Left colon (tissue), 2 donors: Measurements from ENCODE around the gene PRSS1. TPM values are rescaled to one million over a fixed set of nuclear protein-coding genes. Genes with fewer than 3 reads are reported as not detected.
"Not testable (repeated sequence)": the region's sequence is repeated elsewhere in the genome, so short reads cannot be mapped to it uniquely, and the experiment has no call there.

ENCODE experiments used
- ATAC-seq: fragments of 200-7000 bp; cut with Tn5 transposase; one replicate; pipeline ENCODE4 v1.9.1; 2020; ENCODE audit warnings: mild to moderate bottlenecking, moderate library complexity
- DNase-seq, 2 donors: peaks; one replicate each; pipeline ENCODE4 v3.0.0-alpha.2; 2020
- intact Hi-C, 2 donors: fragments of 100-400 bp; cut with DNase I in 1 of 2; cut with micrococcal nuclease in 1 of 2; formaldehyde crosslinking; loops; one replicate each; pipeline versions ENCODE4 v1.11.2 to v1.14.0; 2022; cut with DNase I, micrococcal nuclease
- total RNA-seq, 2 donors: library from RNA; stranded (reverse); fragmentation: NEBNext Ultra II Directional; extraction: Animal tissue kit (Norgen Biotek cat#: 25700); gene quantifications; one replicate each; pipeline ENCODE4 v1.2.1, GENCODE V29; 2021
- donor health status: DM: no; HTN: no; CAD: no.
- donor health status: DM: yes; HTN: yes; CAD: no.

The PRSS1 gene
- total RNA-seq, 2 donors from 2014 or later: 4.0 TPM; not detected in 1

- DNase-seq, intact Hi-C loops, ATAC-seq: not testable (repeated sequence)
Observed at GRCh38 chr7:142768885-142769284, 19.6 kb downstream of the PRSS1 start.

GRCh38 chr7:142770661-142771352 lies 21.5 kb downstream of the PRSS1 start, which contains the start of gene PRSS2:
PRSS2 (plus strand) TSS chr7:142770970; CDS start chr7:142770983, 13 bp downstream.
- DNase-seq (no peak), ATAC-seq (no peak)
- intact Hi-C loops: no loop called here

GRCh38 chr7:142771353-142771723 lies 22.1 kb downstream of the PRSS1 start:
- ATAC-seq: no peak

GRCh38 chr7:142772051-142772450 lies 22.8 kb downstream of the PRSS1 start:
- intact Hi-C loops: no loop called here
- ATAC-seq (no peak), DNase-seq (no peak)

More at GRCh38 chr7:142771353-142771723, 22.1 kb downstream of the PRSS1 start:
- no peak for DNase-seq
- intact Hi-C loops: no loop called here

GRCh38 chr7:142772673-142773072 lies 23.4 kb downstream of the PRSS1 start:
- no peak for DNase-seq
- ATAC-seq: no peak
- intact Hi-C loops: no loop called here

GRCh38 chr7:142773230-142773629 lies 24.0 kb downstream of the PRSS1 start:
- DNase-seq (no peak), ATAC-seq (no peak)
- intact Hi-C loops: no loop called here

GRCh38 chr7:142773937-142774744 lies 24.9 kb downstream of the PRSS1 start:
- DNase-seq: no peak
- no peak for ATAC-seq
- intact Hi-C loops: no loop called here

- ATAC-seq: no peak
- no peak for DNase-seq
- intact Hi-C loops: no loop called here
Observed at GRCh38 chr7:142774826-142775225, 25.6 kb downstream of the PRSS1 start.

GRCh38 chr7:142775351-142776115 lies 26.3 kb downstream of the PRSS1 start:
- DNase-seq, intact Hi-C loops, ATAC-seq: not testable (repeated sequence)

GRCh38 chr7:142776206-142776844 lies 27.1 kb downstream of the PRSS1 start:
- intact Hi-C loops: no loop called here
- ATAC-seq (no peak), DNase-seq (no peak)

- ATAC-seq, intact Hi-C loops, DNase-seq: not testable (repeated sequence)
Observed at GRCh38 chr7:142776845-142777225, 27.6 kb downstream of the PRSS1 start.

GRCh38 chr7:142777318-142777717 lies 28.0 kb downstream of the PRSS1 start:
- ATAC-seq (no peak), DNase-seq (no peak)
- intact Hi-C loops: no loop called here

- intact Hi-C loops: loop anchor here in 1 of 2 donors (10.0 kb wide), 2 partner anchors 148 to 178 kb away; no protein-coding TSS in a partner anchor
- ATAC-seq (peak; percentile 97), DNase-seq (peak; percentile 76 to 94)
Observed at GRCh38 chr7:142782922-142783900, 33.9 kb downstream of the PRSS1 start.

GRCh38 chr7:142784096-142784495 lies 34.8 kb downstream of the PRSS1 start:
- no peak for ATAC-seq
- no peak for DNase-seq
- intact Hi-C loops: loop anchor here in 1 of 2 donors (10.0 kb wide), 2 partner anchors 149 to 179 kb away; no protein-coding TSS in a partner anchor

- ATAC-seq (no peak), DNase-seq (no peak)
- intact Hi-C loops: loop anchor here in 1 of 2 donors (10.0 kb wide), 2 partner anchors 150 to 180 kb away; no protein-coding TSS in a partner anchor
Observed at GRCh38 chr7:142784716-142785115, 35.4 kb downstream of the PRSS1 start.

- intact Hi-C loops: loop anchor here in 1 of 2 donors (10.0 kb wide), 2 partner anchors 151 to 181 kb away; no protein-coding TSS in a partner anchor
- DNase-seq: no peak
Observed at GRCh38 chr7:142785841-142786250, 36.6 kb downstream of the PRSS1 start.

GRCh38 chr7:142787034-142787768 lies 37.9 kb downstream of the PRSS1 start:
- ATAC-seq: no peak
- no peak for DNase-seq
- intact Hi-C loops: loop anchor here in 1 of 2 donors (10.0 kb wide), 2 partner anchors 152 to 182 kb away; no protein-coding TSS in a partner anchor

More at GRCh38 chr7:142785841-142786250, 36.6 kb downstream of the PRSS1 start:
- ATAC-seq: peak; percentile 25
